Stimulated activated CD4-positive, alpha-beta T cell treated with anti-CD3 and anti-CD28 coated beads, Interleukin-12 subunit alpha, Interleukin-12 subunit beta, amount 100 ng/mL, for 48 hours (primary cell): Measurements from ENCODE around the gene BPHL.
"Not testable (repeated sequence)": the region's sequence is repeated elsewhere in the genome, so short reads cannot be mapped to it uniquely, and the experiment has no call there.

ENCODE experiments used
- DNase-seq, 3 donors: peaks; one replicate each; pipeline ENCODE4 v3.0.0-alpha.2; 2020; ENCODE audit warnings: low read depth in 2 of 3, low spot score in 1 of 3

Gene BPHL

GRCh38 chr6:3155416-3155815, 36.9 kb downstream of the BPHL start:
- DNase-seq, result not testable (repeated sequence)

- not testable (repeated sequence) for DNase-seq
Measured at GRCh38 chr6:3156184-3157130, 37.9 kb downstream of the BPHL start.

DNA sequence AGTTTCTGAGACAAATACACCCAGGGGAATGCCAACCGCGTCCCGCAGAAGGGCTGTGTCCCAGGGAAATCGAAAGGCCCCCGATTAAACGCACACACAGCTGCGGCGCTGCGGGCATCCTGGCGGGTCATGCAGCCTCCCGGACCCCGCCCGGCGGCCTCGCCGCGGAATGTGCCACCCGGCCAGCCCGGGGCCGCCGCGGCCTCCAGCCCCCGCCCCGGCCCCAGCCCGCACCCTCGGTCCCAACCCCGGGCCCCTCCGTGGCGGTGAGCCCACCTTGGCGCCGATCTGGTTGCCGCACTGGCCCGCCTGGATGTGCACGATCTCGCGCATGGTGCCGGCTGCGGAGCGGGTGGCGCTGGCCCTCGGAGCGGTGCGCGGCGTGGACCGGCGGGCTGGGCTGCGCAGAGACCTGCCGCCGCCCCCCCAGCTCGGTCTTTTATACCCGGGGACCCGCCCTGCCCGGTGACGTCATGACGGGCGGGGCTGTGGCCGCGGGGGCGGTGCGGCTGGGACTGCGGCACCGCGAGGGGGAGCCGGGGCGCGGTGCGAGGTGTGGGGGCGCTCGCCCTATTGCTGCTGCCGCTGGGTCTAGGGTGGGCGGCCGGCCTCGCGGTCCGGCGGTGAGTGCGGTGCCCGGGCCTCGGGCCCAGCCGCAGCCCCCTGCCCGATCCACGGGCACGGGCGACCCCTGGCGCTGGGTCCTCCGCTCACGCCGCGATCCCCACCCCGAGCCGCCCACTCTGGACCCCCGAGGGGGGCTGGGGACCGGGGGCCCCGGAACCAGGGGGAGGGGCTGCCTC, 38.8 kb downstream of the BPHL start, which contains the start of gene TUBB2A:
Gene TUBB2A, minus strand, starts transcription at position 414 of the 803 bp plus-strand sequence. Its CDS starts 81 bp downstream, at position 333.
- peak; percentile 50 to 75 (median 67) for DNase-seq

DNA sequence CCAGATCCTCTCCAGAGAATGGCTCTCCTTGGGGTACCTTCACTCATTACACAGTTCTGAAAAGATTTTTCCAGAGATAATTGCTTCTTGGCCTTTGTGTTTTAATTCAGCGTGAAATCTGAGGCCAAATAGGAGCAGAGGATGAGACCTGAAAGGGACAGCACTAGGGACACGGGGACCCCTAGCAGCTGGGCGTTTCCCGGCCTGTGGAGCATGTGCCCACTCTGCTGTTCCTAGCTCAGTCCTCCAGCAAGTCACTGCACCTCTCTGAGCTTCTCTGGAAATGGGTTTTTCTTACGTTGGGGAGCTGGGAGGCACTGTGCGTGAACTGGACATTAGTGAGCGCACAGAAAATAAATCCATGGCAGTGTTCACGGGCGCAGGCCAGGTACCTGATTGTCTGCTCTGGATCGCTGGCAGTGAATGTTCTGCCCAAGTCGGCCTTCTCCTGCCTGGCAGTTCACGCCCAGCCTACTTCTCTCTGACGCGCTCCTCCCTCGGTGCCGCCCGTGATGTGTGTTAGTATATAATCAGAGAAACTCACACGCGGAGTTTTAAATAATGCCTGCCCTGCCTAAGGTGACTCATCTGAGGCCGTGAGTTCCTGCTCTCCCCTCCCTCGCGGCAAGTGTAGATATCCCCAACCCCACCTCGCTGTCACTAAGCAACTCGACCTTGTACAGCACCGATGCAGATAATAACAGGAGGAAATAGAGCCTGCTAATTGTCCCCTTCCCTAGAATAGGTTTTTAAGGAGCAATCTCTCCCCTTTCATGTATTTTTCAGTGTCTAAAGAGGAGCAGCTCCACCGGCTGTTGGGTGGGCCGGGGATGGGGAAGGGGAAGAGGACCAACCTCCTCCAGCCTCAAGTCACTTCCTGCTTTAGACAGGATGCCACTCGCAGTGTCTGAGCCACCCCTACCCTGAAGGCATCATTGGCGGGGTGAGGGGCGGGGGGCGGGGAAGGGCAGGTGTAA, 41.6 kb downstream of the BPHL start:
- peak in 2 of 3 donors; percentile 12 to 17 for DNase-seq

- no peak for DNase-seq
Measured at GRCh38 chr6:3162067-3162497, 43.6 kb downstream of the BPHL start.

DNA sequence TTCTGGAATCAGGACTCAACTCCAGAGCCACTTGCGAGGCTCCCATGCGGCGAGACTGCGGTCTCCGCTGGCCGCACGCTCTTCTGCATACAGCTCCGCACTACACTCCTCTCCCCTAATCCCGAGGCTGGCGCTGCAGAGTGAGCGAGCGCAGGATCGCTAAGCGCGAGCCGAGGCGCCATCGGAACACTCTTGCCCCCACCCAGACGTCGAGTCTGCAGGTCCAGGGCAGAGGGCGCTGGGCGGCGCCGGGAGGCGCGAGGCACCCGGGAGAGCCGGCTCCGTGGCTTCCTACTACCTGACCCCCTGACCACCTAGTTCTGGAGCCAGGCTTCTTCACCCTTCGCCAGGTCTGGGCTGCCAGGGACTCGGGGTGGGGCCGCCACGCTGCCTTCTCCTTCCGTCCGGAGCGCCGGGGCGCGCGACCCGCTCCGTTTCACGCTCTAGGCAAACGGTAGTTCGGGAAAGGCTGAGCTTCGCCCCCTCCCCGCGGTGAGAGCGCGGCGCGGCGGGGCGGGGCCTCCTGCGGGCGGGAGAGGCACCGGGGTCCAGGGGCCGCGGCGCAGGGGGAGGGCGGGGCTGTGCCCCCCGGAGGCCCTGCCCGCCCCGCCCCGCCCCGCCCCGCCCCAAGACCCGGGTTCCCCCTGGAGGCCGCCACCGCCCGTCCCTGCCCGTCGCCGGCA, 44.2 kb downstream of the BPHL start:
- DNase-seq, result peak in 2 of 3 donors; percentile 20 to 45

- no peak for DNase-seq
Measured at GRCh38 chr6:3163248-3163594, 44.7 kb downstream of the BPHL start.

DNA sequence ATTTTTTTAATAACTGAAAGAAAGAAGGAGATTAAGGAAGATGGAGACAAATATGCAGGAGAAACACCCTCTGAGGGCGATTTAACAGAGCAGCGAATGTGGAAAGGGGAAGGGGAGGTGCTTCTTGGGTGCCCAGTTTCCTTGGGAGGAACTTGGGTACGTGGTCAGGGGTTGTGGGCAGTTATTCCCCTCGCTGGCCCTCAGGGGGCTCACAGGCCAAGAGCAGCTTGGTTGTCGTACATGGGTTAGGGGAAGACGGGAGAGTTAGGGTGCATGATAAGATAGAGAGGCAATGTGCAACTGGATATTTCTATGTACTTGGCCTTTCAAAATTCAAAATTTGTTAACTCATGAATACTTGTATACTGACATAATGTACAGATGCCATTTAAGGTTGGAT, 45.9 kb downstream of the BPHL start:
- no peak for DNase-seq

GRCh38 chr6:3165631-3166534, 47.4 kb downstream of the BPHL start:
- no peak for DNase-seq

DNA sequence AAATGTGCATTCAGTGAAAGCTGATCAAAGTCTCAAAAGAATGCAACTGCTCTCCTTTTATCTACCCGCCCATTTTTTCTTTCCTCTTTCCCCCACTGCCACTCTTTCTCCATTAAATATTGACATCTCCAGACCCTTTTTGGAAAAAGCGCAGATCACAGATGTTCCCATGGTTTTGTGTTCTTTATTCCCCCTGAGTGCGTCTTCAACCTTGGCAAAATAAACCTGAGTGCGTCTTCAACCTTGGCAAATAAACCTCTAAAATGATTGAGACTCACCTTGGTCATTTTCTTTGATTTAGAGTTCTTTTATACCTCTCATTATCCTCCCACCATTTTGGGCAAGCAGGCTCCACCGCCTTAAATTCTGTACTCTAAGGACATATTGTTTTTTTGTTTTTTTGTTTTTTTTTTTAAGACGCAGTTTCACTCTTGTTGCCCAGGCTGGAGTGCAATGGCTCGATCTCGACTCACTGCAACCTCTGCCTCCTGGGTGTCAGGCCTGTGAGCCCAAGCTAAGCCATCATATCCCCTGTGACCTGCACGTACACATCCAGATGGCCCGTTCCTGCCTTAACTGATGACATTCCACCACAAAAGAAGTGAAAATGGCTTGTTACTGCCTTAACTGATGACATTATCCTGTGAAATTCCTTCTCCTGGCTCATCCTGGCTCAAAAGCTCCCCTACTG, 48.2 kb downstream of the BPHL start:
- not testable (repeated sequence) for DNase-seq

DNA sequence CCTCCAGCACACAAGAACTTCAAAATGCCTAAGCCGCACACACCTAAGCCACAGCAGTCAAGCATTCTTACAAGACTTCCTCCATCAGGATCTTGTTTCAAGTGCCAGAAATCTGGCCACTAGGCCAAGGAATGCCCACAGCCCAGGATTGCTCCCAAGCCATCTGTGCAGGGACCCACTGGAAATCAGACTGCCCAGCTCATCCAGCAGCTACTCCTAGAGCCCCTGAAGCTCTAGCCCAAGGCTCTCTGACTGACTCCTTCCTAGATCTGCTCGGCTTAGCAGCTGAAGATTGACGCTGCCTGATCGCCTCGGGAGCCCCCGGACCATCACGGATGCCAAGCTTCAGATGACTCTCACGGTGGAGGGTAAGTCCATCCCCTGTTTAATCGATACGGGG, 49.5 kb downstream of the BPHL start:
- DNase-seq, result not testable (repeated sequence)

DNA sequence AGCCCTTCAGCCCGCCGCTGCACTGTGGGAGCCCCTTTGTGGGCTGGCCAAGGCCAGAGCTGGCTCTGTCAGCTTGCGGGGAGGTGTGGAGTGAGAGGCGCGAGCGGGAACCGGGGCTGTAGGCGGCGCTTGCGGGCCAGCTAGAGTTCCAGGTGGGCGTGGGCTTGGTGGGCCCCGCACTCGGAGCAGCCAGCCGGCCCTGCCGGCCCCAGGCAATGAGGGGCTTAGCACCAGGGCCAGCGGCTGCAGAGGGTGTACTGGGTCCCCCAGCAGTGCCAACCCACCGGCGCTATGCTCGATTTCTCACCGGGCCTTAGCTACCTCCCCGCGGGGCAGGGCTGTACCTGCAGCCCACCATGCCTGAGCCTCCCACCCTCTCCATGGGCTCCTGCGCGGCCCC, 52.2 kb downstream of the BPHL start:
- DNase-seq, result not testable (repeated sequence)

- not testable (repeated sequence) for DNase-seq
Measured at GRCh38 chr6:3171313-3172175, 53.0 kb downstream of the BPHL start.

DNA sequence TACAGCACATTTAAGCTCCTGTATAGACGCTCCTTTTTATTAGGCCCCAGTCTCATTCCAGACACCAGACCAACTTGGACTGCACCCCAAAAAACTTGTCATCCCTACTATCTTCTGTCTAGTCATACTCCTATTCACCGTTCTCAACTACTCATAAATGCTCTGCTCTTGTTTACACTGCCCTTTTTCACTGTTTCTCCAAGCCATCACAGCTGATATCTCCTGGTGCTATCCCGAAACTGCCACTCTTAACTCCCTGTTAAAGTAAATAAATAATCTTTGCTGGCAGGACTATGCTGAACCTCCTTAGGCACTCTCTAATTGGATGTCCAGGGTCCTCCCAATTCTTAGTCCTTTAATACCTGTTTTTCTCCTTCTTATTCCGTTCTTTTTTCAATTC, 54.3 kb downstream of the BPHL start:
- DNase-seq, result not testable (repeated sequence)

DNA sequence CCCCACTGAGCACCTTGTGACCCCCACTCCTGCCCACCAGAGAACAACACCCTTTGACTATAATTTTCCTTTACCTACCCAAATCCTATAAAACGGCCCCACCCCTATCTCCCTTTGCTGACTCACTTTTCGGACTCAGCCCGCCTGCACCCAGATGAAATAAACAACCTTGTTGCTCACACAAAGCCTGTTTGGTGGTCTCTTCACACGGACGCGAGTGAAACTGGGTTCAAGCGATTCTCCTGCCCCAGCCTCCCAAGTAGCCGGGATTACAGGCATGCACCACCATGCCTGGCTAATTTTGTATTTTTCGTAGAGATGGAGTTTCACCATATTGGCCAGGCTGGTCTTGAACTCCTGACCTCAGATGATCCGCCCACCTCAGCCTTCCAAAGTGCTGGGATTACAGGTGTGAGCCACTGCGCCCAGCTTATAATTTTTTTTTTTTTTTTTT, 55.2 kb downstream of the BPHL start:
- DNase-seq, result not testable (repeated sequence)

DNA sequence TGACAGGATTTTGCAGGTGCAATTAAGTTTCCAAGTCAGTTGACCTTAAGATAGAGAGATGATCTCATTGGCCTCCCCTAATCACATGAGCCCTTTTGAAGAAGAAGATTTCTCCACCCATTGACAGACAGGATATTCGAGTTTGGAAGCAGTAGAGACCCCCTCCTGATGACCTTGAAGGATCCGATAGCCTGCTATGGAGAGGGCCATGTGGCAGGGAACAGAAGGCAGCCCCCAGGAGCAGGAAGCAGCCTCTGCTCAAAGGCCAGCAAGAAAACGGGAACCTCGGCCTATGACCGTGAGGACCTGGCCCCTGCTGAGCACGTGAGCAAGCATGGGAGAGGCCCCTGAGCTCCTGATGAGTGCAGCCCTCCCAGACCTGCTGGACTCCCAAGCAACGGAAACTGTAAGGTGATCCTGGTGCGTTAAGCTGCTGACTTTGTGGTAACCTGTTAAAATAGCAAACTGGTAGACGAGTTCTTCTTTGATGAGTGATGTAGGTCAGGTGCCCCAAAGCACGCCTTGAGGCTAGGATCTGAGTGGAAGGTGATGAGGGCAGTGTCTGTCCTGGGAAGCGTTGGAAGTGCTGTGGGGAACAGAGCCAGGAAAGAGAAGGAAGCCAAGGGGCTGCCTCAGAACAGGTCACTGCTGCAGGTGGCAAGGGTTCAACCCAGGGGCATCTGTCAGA, 57.3 kb downstream of the BPHL start:
- DNase-seq, result no peak
